ENCODE results near the gene CENPVL3.
A peak's percentile ranks its signal among the peaks of the same experiment; 100 is the strongest.

The CENPVL3 gene

DNA sequence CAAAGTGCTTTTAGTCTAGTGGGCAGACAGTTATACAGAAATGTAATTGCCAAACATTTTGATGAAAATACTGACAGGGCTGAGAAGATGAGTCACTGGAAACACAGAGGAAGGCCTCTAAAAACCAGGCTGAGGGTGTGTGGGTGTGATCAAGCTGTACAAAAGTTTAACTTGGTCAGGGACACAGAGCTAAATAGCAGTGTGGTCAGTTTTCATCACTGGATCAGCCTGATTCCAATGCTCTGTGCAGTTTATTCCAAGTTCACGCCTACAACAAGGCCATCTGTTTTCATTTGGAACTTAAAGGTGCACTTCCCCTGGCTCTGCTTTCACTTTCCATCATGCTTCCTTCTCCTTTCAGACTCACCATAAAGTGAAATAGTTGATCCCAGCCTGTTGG, 10.6 kb downstream of the CENPVL3 start:
- no peak overlapping the region; the same call in 1 of the 2 replicates for H3K4me3 ChIP-seq (ENCODE audit: low read length)
- TF ChIP-seq, protein P1, sequence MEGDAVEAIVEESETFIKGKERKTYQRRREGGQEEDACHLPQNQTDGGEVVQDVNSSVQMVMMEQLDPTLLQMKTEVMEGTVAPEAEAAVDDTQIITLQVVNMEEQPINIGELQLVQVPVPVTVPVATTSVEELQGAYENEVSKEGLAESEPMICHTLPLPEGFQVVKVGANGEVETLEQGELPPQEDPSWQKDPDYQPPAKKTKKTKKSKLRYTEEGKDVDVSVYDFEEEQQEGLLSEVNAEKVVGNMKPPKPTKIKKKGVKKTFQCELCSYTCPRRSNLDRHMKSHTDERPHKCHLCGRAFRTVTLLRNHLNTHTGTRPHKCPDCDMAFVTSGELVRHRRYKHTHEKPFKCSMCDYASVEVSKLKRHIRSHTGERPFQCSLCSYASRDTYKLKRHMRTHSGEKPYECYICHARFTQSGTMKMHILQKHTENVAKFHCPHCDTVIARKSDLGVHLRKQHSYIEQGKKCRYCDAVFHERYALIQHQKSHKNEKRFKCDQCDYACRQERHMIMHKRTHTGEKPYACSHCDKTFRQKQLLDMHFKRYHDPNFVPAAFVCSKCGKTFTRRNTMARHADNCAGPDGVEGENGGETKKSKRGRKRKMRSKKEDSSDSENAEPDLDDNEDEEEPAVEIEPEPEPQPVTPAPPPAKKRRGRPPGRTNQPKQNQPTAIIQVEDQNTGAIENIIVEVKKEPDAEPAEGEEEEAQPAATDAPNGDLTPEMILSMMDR (conservative IDR thresholded peaks at IDR 0.05; ENCODE audit: low read length), result no peak
- peak; percentile 35 for DNase-seq (ENCODE audit: low read depth)

DNA sequence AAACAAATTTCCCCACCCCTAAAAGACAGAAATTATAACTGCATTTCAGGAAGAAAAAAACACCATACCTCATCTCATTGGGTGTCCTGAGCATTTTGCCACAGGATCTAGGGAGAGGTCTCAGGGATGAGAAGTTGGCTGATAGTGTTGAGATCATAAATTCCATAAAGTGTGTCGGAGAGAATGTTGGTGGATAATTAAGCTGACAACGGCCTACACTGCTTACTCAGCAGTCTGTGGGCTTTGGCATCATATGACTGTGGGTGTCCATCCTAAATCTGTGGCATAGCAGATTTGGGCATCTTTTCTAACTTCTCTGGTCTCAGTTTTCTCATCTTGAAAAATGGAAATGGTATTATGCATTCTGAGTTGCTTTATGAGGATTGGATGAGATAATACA, 12.3 kb downstream of the CENPVL3 start:
- no peak overlapping the region for H3K4me3 ChIP-seq (ENCODE audit: low read length)
- TF ChIP-seq, protein P1 (conservative IDR thresholded peaks at IDR 0.05; ENCODE audit: low read length), result no peak
- no peak for DNase-seq (ENCODE audit: low read depth)

DNA sequence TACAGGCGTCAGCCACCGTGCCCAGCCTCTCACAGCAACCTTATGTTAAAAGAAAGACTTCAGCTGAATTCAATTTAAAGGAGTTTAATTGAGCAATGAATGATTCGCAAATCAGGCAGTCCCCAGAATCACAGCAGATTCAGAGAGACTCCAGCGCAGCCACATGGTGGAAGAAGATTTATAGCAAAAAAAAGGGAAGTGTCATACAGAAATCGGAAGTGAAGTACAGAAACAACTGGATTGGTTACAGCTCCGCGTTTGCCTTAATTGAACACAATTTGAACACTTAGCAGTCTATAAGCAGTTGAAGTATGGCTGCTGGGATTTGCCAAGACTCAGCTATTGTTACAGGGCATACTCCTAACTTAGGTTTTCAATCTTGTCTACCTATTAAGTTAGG, 19.8 kb downstream of the CENPVL3 start:
- TF ChIP-seq, protein P1 (conservative IDR thresholded peaks at IDR 0.05; ENCODE audit: low read length), result no peak
- H3K4me3 ChIP-seq (ENCODE audit: low read length), result no peak overlapping the region
- no peak for DNase-seq (ENCODE audit: low read depth)

DNA sequence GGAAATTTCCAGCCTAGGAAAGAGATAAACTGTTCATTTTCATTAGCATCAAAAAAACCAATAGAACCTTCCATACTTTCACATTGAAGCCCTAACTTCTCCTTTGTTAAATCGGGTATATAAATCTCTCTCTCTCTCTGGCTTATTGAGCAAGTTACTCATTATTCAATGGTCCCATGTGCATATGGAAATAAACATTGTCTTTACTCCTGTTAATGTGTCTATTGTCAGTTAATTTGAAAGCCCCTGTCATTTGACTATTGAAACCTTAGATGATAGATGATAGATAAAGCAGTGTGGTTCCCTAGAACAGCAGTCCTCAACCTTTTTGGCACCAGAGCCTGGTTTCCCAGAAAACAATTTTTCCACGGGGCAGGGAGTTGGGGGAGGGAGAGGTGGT, 46.8 kb downstream of the CENPVL3 start:
- TF ChIP-seq, protein P1 (conservative IDR thresholded peaks at IDR 0.05; ENCODE audit: low read length), result no peak
- no peak overlapping the region for H3K4me3 ChIP-seq (ENCODE audit: low read length)
- no peak for DNase-seq (ENCODE audit: low read depth)

DNA sequence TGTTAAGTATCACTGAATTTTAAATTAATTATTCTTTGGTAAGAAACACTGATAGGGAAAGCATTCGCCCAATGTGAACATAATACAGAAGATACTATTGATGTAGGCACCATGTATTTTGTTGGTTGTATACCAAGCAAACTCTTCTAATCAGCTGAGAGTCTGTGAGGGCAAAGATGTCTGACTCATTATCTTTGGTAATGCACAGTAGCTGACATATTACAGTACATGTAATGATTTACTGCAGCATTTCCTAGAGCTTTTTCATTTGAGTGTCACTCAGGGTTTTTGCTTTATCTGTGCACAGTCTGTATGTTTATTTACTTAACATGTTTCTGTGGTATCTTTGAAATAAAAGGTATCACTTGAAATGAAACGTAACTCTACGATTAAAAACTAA, 49.2 kb downstream of the CENPVL3 start:
- TF ChIP-seq, protein P1 (conservative IDR thresholded peaks at IDR 0.05; ENCODE audit: low read length), result no peak
- no peak for DNase-seq (ENCODE audit: low read depth)

DNA sequence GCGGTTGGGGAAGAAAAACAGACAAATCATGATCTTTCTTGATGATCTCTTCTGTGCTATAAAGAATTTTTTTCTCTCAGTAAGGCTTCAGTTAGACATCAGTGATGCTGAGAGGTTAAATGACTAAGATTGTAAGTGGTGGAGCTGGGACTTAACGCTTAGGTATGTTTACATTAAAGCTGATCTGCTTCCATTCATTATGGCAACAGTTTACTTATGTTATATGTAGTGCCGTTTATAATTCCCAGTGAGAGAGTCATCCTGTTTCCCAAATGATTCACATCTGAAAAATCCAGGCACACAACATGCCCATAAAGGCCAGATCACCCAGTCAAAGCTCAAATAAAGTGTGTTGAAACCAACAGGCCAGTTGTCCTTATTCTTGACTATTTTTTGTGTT, 50.1 kb downstream of the CENPVL3 start:
- TF ChIP-seq, protein P1 (conservative IDR thresholded peaks at IDR 0.05; ENCODE audit: low read length), result no peak
- DNase-seq (ENCODE audit: low read depth), result peak; percentile 33
- H3K4me3 ChIP-seq (ENCODE audit: low read length), result no peak overlapping the region

More for the DNA sequence above, 49.2 kb downstream of the CENPVL3 start:
- no peak overlapping the region for H3K4me3 ChIP-seq (ENCODE audit: low read length)

All from AG10803 (cell line).